ENCODE data around the gene ZNF211.

ZNF211 gene

GRCh38 chr19:57675881-57676280, 42.9 kb downstream of the ZNF211 start:
- Histone ChIP-seq H3K27ac (ENCODE audit: low read length) (no peak overlapping the region), H2AFZ (ENCODE audit: low read length) (no peak overlapping the region), H3F3A (ENCODE audit: insufficient read depth, low read length) (no peaks in the 10 kb centered on the region), H3K27me3 (replicated peaks; ENCODE audit: insufficient read depth, low read length) (no peaks in the 10 kb centered on the region), H3K4me1 (ENCODE audit: low read length) (no peaks in the 10 kb centered on the region), H3K4me3 (ENCODE audit: low read length) (no peak overlapping the region), H3K79me2 (ENCODE audit: low read length) (no peaks in the 10 kb centered on the region), H3K9me3 (replicated peaks; ENCODE audit: insufficient read depth, low read length) (0 out of 2 replicates have a peak, but pooled peaks cover 8% of the 10 kb centered on the region), H4K20me1 (ENCODE audit: insufficient read depth, low read length) (no peaks in the 10 kb centered on the region), H3K36me3 (replicated peaks; ENCODE audit: insufficient read depth, low read length) (no peaks in the 10 kb centered on the region), H3K9me2 (replicated peaks; ENCODE audit: insufficient read depth, low read length) (no peaks in the 10 kb centered on the region), H3K4me2 (ENCODE audit: low read depth, low read length) (no peak overlapping the region), H3K9ac (ENCODE audit: low read length) (no peak overlapping the region)
- DNase-seq = no peak
- TF ChIP-seq EZH2phosphoT487 (IDR thresholded peaks at IDR 0.05; ENCODE audit: low read length) (no peak), CTCF (IDR thresholded peaks at IDR 0.05; ENCODE audit: low read length) (no peak), EZH2 (optimal IDR thresholded peaks at IDR 0.05; ENCODE audit: low read depth, low read length) (no peak)

GRCh38 chr19:57682226-57682766, 49.3 kb downstream of the ZNF211 start:
- no peak for TF ChIP-seq CTCF (IDR thresholded peaks at IDR 0.05; ENCODE audit: low read length)
- no peak for TF ChIP-seq EZH2phosphoT487 (IDR thresholded peaks at IDR 0.05; ENCODE audit: low read length)
- Histone ChIP-seq H3K4me2 (ENCODE audit: low read depth, low read length) (peak overlapping the region; percentile 93), H3K79me2 (ENCODE audit: low read length) (peaks cover 35% of the 10 kb centered on the region), H4K20me1 (ENCODE audit: insufficient read depth, low read length) (no peaks in the 10 kb centered on the region), H3K36me3 (replicated peaks; ENCODE audit: insufficient read depth, low read length) (peaks cover 16% of the 10 kb centered on the region), H3K4me3 (ENCODE audit: low read length) (peak overlapping the region; percentile 97), H3K4me1 (ENCODE audit: low read length) (0 out of 2 replicates have a peak, but pooled peaks cover 5% of the 10 kb centered on the region), H3F3A (ENCODE audit: insufficient read depth, low read length) (no peaks in the 10 kb centered on the region), H3K27me3 (replicated peaks; ENCODE audit: insufficient read depth, low read length) (no peaks in the 10 kb centered on the region), H3K9ac (ENCODE audit: low read length) (peak overlapping the region; percentile 52; the same call in 1 of the 2 replicates), H3K27ac (ENCODE audit: low read length) (no peak overlapping the region; the same call in 1 of the 2 replicates), H3K9me2 (replicated peaks; ENCODE audit: insufficient read depth, low read length) (no peaks in the 10 kb centered on the region), H3K9me3 (replicated peaks; ENCODE audit: insufficient read depth, low read length) (0 out of 2 replicates have a peak, but pooled peaks cover 9% of the 10 kb centered on the region), H2AFZ (ENCODE audit: low read length) (peak overlapping the region; percentile 99)
- no peak for DNase-seq

- no peak for TF ChIP-seq EZH2phosphoT487 (IDR thresholded peaks at IDR 0.05; ENCODE audit: low read length)
- Histone ChIP-seq H3K9me2 (replicated peaks; ENCODE audit: insufficient read depth, low read length) (no peaks in the 10 kb centered on the region), H3F3A (ENCODE audit: insufficient read depth, low read length) (no peaks in the 10 kb centered on the region; the same call in 1 of the 2 replicates), H2AFZ (ENCODE audit: low read length) (no peak overlapping the region), H3K27me3 (replicated peaks; ENCODE audit: insufficient read depth, low read length) (no peaks in the 10 kb centered on the region), H4K20me1 (ENCODE audit: insufficient read depth, low read length) (no peaks in the 10 kb centered on the region), H3K27ac (ENCODE audit: low read length) (no peak overlapping the region), H3K4me3 (ENCODE audit: low read length) (no peak overlapping the region), H3K36me3 (replicated peaks; ENCODE audit: insufficient read depth, low read length) (peaks cover 30% of the 10 kb centered on the region), H3K79me2 (ENCODE audit: low read length) (peaks cover 35% of the 10 kb centered on the region), H3K4me1 (ENCODE audit: low read length) (0 out of 2 replicates have a peak, but pooled peaks cover 5% of the 10 kb centered on the region), H3K9me3 (replicated peaks; ENCODE audit: insufficient read depth, low read length) (0 out of 2 replicates have a peak, but pooled peaks cover 4% of the 10 kb centered on the region), H3K4me2 (ENCODE audit: low read depth, low read length) (no peak overlapping the region), H3K9ac (ENCODE audit: low read length) (no peak overlapping the region)
- no peak for DNase-seq
These were observed 53.8 kb downstream of the ZNF211 start for GRCh38 chr19:57686727-57687126.

- H3K27ac ChIP-seq (ENCODE audit: low read length) = no peak overlapping the region
- no peaks in the 10 kb centered on the region; the same call in 1 of the 2 replicates for H3F3A ChIP-seq (ENCODE audit: insufficient read depth, low read length)
- TF ChIP-seq CTCF (IDR thresholded peaks at IDR 0.05; ENCODE audit: low read length) (no peak), EZH2phosphoT487 (IDR thresholded peaks at IDR 0.05; ENCODE audit: low read length) (no peak), EZH2 (optimal IDR thresholded peaks at IDR 0.05; ENCODE audit: low read depth, low read length) (no peak)
- H4K20me1 ChIP-seq (ENCODE audit: insufficient read depth, low read length) = no peaks in the 10 kb centered on the region
- H3K36me3 ChIP-seq (replicated peaks; ENCODE audit: insufficient read depth, low read length) = peaks cover 30% of the 10 kb centered on the region
- no peak overlapping the region for H3K4me3 ChIP-seq (ENCODE audit: low read length)
- 0 out of 2 replicates have a peak, but pooled peaks cover 5% of the 10 kb centered on the region for H3K4me1 ChIP-seq (ENCODE audit: low read length)
- H3K4me2 ChIP-seq (ENCODE audit: low read depth, low read length) = no peak overlapping the region
- H3K79me2 ChIP-seq (ENCODE audit: low read length) = peaks cover 28% of the 10 kb centered on the region
- no peaks in the 10 kb centered on the region for H3K9me3 ChIP-seq (replicated peaks; ENCODE audit: insufficient read depth, low read length)
- H2AFZ ChIP-seq (ENCODE audit: low read length) = no peak overlapping the region
- no peak overlapping the region for H3K9ac ChIP-seq (ENCODE audit: low read length)
- H3K9me2 ChIP-seq (replicated peaks; ENCODE audit: insufficient read depth, low read length) = no peaks in the 10 kb centered on the region
- no peaks in the 10 kb centered on the region for H3K27me3 ChIP-seq (replicated peaks; ENCODE audit: insufficient read depth, low read length)
- DNase-seq = no peak
These were observed 54.5 kb downstream of the ZNF211 start for GRCh38 chr19:57687363-57688010.

Measured in MM.1S (cell line).